Lung (tissue), 12 donors: ENCODE results near the gene AFF1. TPM values are rescaled to one million over a fixed set of nuclear protein-coding genes. Genes with fewer than 3 reads are reported as not detected.
A peak's percentile ranks its signal among the peaks of the same experiment; 100 is the strongest.
"Not testable (repeated sequence)": the region's sequence is repeated elsewhere in the genome, so short reads cannot be mapped to it uniquely, and the experiment has no call there.

Experiments
- ATAC-seq: fragments of 200-7000 bp; cut with Tn5 transposase; one replicate; pipeline ENCODE4 v1.9.1; 2020; ENCODE audit warnings: moderate number of reproducible peaks; ENCODE audit not compliant: insufficient read depth, low FRiP score
- DNase-seq, 3 donors: peaks; one replicate each; pipeline ENCODE4 v3.0.0-alpha.2; 2013 to 2017
- H3K27ac ChIP-seq, 2 donors: one replicate each; pipeline ENCODE4 v1.5.1; 2013; ENCODE audit warnings: mild to moderate bottlenecking in 2 of 2, moderate library complexity in 2 of 2, control low read depth in 1 of 2, inconsistent platforms in 1 of 2, low read depth in 1 of 2, low read length in 1 of 2
- H3K27me3 ChIP-seq, 3 donors: one replicate each; pipeline ENCODE4 v1.5.1; 2013; ENCODE audit warnings: low read length in 2 of 3; ENCODE audit not compliant: control insufficient read depth in 3 of 3, insufficient read depth in 3 of 3
- H3K36me3 ChIP-seq, 4 donors: one replicate each; pipeline ENCODE4 v1.5.1; 2013; ENCODE audit warnings: low read length in 4 of 4, mild to moderate bottlenecking in 1 of 4, moderate library complexity in 1 of 4; ENCODE audit not compliant: control insufficient read depth in 4 of 4, insufficient read depth in 4 of 4
- H3K4me1 ChIP-seq, 5 donors: one replicate each; pipeline ENCODE4 v1.5.1; 2013; ENCODE audit warnings: low read length in 5 of 5, mild to moderate bottlenecking in 2 of 5, moderate library complexity in 1 of 5; ENCODE audit not compliant: control insufficient read depth in 5 of 5, insufficient read depth in 5 of 5
- H3K4me3 ChIP-seq: one replicate; pipeline ENCODE4 v1.5.1; 2013; ENCODE audit warnings: mild to moderate bottlenecking, control low read depth, moderate library complexity
- H3K9ac ChIP-seq, 2 donors: one replicate each; pipeline ENCODE4 v1.5.1; 2013; ENCODE audit warnings: low read length in 2 of 2, control low read depth in 1 of 2; ENCODE audit not compliant: insufficient read depth in 1 of 2
- H3K9me3 ChIP-seq, 4 donors: one replicate each; pipeline ENCODE4 v1.5.1; 2013; ENCODE audit warnings: low read length in 3 of 4, mild to moderate bottlenecking in 1 of 4, moderate library complexity in 1 of 4; ENCODE audit not compliant: control insufficient read depth in 4 of 4, insufficient read depth in 3 of 4
- WGBS, 2 donors: extraction: QIAGEN DNeasy Blood & Tissue Kit; methylation state at CpG; one replicate each; pipeline ENCODE4 v1.1.7; 2013; 5-methylcytosine and 5-hydroxymethylcytosine counted together
- polyA plus RNA-seq, 2 donors: library from polyadenylated mRNA; stranded (reverse); fragments of 200-250 nt; gene quantifications; one replicate each; pipeline ENCODE4 v1.2.1, GENCODE V29; 2013
- total RNA-seq, 2 donors: library from RNA; depleted of rRNA in 1 of 2; stranded (reverse); fragments of >200 nt in 1 of 2; gene quantifications; one replicate each; pipeline ENCODE4 v1.2.1, GENCODE V29; 2014 to 2021
- TF ChIP-seq, protein P1 (sequence below): IDR thresholded peaks from 2 replicates; pipeline ENCODE4 v1.5.1; 2012; ENCODE audit warnings: mild to moderate bottlenecking; ENCODE audit errors: control extremely low read depth, extremely low read depth
- donor health status: control.
- donor health status: control.
- donor health status: Bipolar disorder and iron deficiency.
- donor health status: healthy.
- donor health status: DM: yes; HTN: yes; CAD: no.

AFF1 gene
- total and polyA plus RNA-seq, 4 donors, result 9.5 to 79.0 (median 35.8) TPM

GRCh38 chr4:87134122-87134521, 199.3 kb downstream of the AFF1 start:
- no peak for DNase-seq
- Histone ChIP-seq H3K4me1 (peaks cover 0 to 3% (median 0%) of the 10 kb centered on the region in 5 donors), H3K27ac (no peak overlapping the region), H3K27me3 (no peaks in the 10 kb centered on the region), H3K9ac (no peak overlapping the region), H3K9me3 (no peaks in the 10 kb centered on the region), H3K4me3 (no peak overlapping the region), H3K36me3 (peaks cover 28 to 53% (median 35%) of the 10 kb centered on the region in 4 donors)
- WGBS, 2 donors, result 81 to 95% methylated on average over 3 of the region's 3 CpGs
- TF ChIP-seq, protein P1, sequence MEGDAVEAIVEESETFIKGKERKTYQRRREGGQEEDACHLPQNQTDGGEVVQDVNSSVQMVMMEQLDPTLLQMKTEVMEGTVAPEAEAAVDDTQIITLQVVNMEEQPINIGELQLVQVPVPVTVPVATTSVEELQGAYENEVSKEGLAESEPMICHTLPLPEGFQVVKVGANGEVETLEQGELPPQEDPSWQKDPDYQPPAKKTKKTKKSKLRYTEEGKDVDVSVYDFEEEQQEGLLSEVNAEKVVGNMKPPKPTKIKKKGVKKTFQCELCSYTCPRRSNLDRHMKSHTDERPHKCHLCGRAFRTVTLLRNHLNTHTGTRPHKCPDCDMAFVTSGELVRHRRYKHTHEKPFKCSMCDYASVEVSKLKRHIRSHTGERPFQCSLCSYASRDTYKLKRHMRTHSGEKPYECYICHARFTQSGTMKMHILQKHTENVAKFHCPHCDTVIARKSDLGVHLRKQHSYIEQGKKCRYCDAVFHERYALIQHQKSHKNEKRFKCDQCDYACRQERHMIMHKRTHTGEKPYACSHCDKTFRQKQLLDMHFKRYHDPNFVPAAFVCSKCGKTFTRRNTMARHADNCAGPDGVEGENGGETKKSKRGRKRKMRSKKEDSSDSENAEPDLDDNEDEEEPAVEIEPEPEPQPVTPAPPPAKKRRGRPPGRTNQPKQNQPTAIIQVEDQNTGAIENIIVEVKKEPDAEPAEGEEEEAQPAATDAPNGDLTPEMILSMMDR, result no peak
- ATAC-seq, result no peak

GRCh38 chr4:87141428-87141827, 206.6 kb downstream of the AFF1 start:
- no peak overlapping the region for H3K27ac ChIP-seq
- ATAC-seq (no peak), DNase-seq (peak in 1 of 3 donors; percentile 16)
- H3K9me3 ChIP-seq, result no peaks in the 10 kb centered on the region
- H3K9ac ChIP-seq, result no peak overlapping the region
- TF ChIP-seq, protein P1, result no peak
- H3K36me3 ChIP-seq, result peaks cover 8 to 32% (median 17%) of the 10 kb centered on the region in 4 donors
- WGBS, 2 donors, result 14 to 34% methylated on average over 3 of the region's 3 CpGs
- H3K27me3 ChIP-seq, result no peaks in the 10 kb centered on the region
- H3K4me1 ChIP-seq, result peaks cover 0 to 6% (median 0%) of the 10 kb centered on the region in 5 donors
- H3K4me3 ChIP-seq, result no peak overlapping the region

- TF ChIP-seq, protein P1, result no peak
- Histone ChIP-seq H3K27me3 (no peaks in the 10 kb centered on the region), H3K9me3 (no peaks in the 10 kb centered on the region), H3K9ac (no peak overlapping the region), H3K4me1 (peaks cover 0 to 6% (median 0%) of the 10 kb centered on the region in 5 donors), H3K27ac (no peak overlapping the region), H3K4me3 (no peak overlapping the region), H3K36me3 (peaks cover 0 to 22% (median 8%) of the 10 kb centered on the region in 4 donors)
- ATAC-seq (no peak), DNase-seq (no peak)
- 46 to 65% methylated on average over 2 of the region's 2 CpGs for WGBS, 2 donors
These were observed 209.5 kb downstream of the AFF1 start for GRCh38 chr4:87144356-87144755.

GRCh38 chr4:87145934-87146333, 211.1 kb downstream of the AFF1 start:
- not testable (repeated sequence) for H3K27me3 ChIP-seq, H3K9ac ChIP-seq, H3K9me3 ChIP-seq, H3K4me1 ChIP-seq, H3K27ac ChIP-seq, DNase-seq, H3K4me3 ChIP-seq, ATAC-seq
- H3K36me3 ChIP-seq, result peaks cover 0 to 16% (median 5%) of the 10 kb centered on the region in 4 donors
- WGBS, 2 donors, result 89 to 96% methylated on average over 6 of the region's 6 CpGs
